ENCODE data around the gene ATP2B2. TPM values are rescaled to one million over a fixed set of nuclear protein-coding genes. Genes with fewer than 3 reads are reported as not detected.
"Not testable (repeated sequence)": the region's sequence is repeated elsewhere in the genome, so short reads cannot be mapped to it uniquely, and the experiment has no call there.

ATP2B2 gene
- total RNA-seq, 1 donor from 2014 or later: not detected

DNA sequence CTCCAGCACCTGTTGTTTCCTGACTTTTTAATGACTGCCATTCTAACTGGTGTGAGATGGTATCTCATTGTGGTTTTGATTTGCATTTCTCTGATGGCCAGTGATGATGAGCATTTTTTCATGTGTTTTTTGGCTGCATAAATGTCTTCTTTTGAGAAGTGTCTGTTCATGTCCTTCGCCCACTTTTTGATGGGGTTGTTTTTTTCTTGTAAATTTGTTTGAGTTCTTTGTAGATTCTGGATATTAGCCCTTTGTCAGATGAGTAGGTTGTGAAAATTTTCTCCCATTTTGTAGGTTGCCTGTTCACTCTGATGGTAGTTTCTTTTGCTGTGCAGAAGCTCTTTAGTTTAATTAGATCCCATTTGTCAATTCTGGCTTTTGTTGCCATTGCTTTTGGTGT, 207.3 kb downstream of the ATP2B2 start:
- intact Hi-C loops (cut with micrococcal nuclease): loop anchor here (5.0 kb wide), 1 partner anchor 36 kb away; no protein-coding TSS in a partner anchor
- H3K4me1 Mint-ChIP-seq (ENCODE audit: low read depth): peaks cover 12% of the 10 kb centered on the region
- H3K36me3 Mint-ChIP-seq (ENCODE audit: low read depth): peaks cover 43% of the 10 kb centered on the region
- H3K9me3 Mint-ChIP-seq; H3K27ac Mint-ChIP-seq; H3K4me3 Mint-ChIP-seq; DNase-seq (ENCODE audit: low spot score); H3K27me3 Mint-ChIP-seq (ENCODE audit: insufficient read depth): not testable (repeated sequence)

DNA sequence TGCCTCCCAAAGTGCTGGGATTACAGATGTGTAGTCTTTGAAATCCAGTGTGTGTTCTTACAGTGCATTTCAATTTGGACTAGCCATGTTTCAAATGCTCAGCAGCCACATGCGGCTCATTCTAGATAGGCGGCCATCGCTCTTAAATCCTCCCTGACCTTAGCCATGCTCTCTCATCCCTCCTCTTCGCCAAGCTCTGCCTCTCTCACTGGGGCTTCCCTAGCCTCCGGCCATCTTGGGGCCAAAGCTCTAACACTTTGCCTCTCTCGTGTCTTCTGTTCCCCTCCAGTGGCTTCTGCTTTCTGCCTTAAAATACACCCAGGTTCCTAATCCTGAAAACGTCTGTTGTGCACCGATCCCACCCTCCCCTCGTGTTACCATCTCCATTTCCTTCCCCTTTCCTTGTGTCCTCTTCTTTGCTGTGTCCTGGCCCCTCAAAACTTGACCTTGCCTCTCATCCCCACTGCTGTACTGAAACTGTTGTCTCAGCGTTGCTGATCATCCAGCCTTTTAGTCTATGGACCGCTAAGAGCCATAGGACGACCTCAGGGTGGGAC, 211.3 kb downstream of the ATP2B2 start:
- Mint-ChIP-seq H3K27me3 (ENCODE audit: insufficient read depth) (no peaks in the 10 kb centered on the region), H3K9me3 (no peaks in the 10 kb centered on the region), H3K4me1 (ENCODE audit: low read depth) (peaks cover 22% of the 10 kb centered on the region), H3K4me3 (no peak overlapping the region), H3K27ac (no peak overlapping the region), H3K36me3 (ENCODE audit: low read depth) (peaks cover 38% of the 10 kb centered on the region)
- intact Hi-C loops (cut with micrococcal nuclease): no loop called here
- DNase-seq (ENCODE audit: low spot score): no peak

GRCh38 chr3:10292505-10293419, 212.6 kb downstream of the ATP2B2 start, which contains the start of gene GHRL:
Gene GHRL, minus strand, starts transcription at chr3:10292947. Its CDS starts 2,767 bp downstream, at chr3:10290180.
- no peaks in the 10 kb centered on the region for H3K9me3 Mint-ChIP-seq
- H3K4me1 Mint-ChIP-seq (ENCODE audit: low read depth): peaks cover 19% of the 10 kb centered on the region
- no peaks in the 10 kb centered on the region for H3K27me3 Mint-ChIP-seq (ENCODE audit: insufficient read depth)
- intact Hi-C loops (cut with micrococcal nuclease): no loop called here
- H3K4me3 Mint-ChIP-seq: peak within 1 kb of the TSS; percentile 70
- DNase-seq (ENCODE audit: low spot score): peak; percentile 11
- peaks cover 43% of the 10 kb centered on the region for H3K36me3 Mint-ChIP-seq (ENCODE audit: low read depth)
- H3K27ac Mint-ChIP-seq: peak within 1 kb of the TSS; percentile 87

- no peak for DNase-seq (ENCODE audit: low spot score)
- H3K4me1 Mint-ChIP-seq (ENCODE audit: low read depth): peaks cover 25% of the 10 kb centered on the region
- peak overlapping the region; percentile 46 for H3K4me3 Mint-ChIP-seq
- no peaks in the 10 kb centered on the region for H3K9me3 Mint-ChIP-seq
- H3K27ac Mint-ChIP-seq: peak overlapping the region; percentile 87
- intact Hi-C loops (cut with micrococcal nuclease): no loop called here
- no peaks in the 10 kb centered on the region for H3K27me3 Mint-ChIP-seq (ENCODE audit: insufficient read depth)
- peaks cover 47% of the 10 kb centered on the region for H3K36me3 Mint-ChIP-seq (ENCODE audit: low read depth)
Observed at GRCh38 chr3:10291641-10292040, 213.7 kb downstream of the ATP2B2 start.

GRCh38 chr3:10290481-10291176, 214.8 kb downstream of the ATP2B2 start:
- intact Hi-C loops (cut with micrococcal nuclease): no loop called here
- Mint-ChIP-seq H3K27me3 (ENCODE audit: insufficient read depth) (no peaks in the 10 kb centered on the region), H3K4me3 (no peak overlapping the region), H3K27ac (no peak overlapping the region), H3K9me3 (no peaks in the 10 kb centered on the region), H3K4me1 (ENCODE audit: low read depth) (peaks cover 34% of the 10 kb centered on the region), H3K36me3 (ENCODE audit: low read depth) (peaks cover 52% of the 10 kb centered on the region)
- DNase-seq (ENCODE audit: low spot score): no peak

GRCh38 chr3:10289787-10290355, 215.5 kb downstream of the ATP2B2 start:
- DNase-seq (ENCODE audit: low spot score): no peak
- no peak overlapping the region for H3K27ac Mint-ChIP-seq
- H3K27me3 Mint-ChIP-seq (ENCODE audit: insufficient read depth): no peaks in the 10 kb centered on the region
- intact Hi-C loops (cut with micrococcal nuclease): no loop called here
- H3K4me1 Mint-ChIP-seq (ENCODE audit: low read depth): peaks cover 41% of the 10 kb centered on the region
- H3K4me3 Mint-ChIP-seq: no peak overlapping the region
- H3K9me3 Mint-ChIP-seq: no peaks in the 10 kb centered on the region
- peaks cover 51% of the 10 kb centered on the region for H3K36me3 Mint-ChIP-seq (ENCODE audit: low read depth)

GRCh38 chr3:10289077-10289476, 216.3 kb downstream of the ATP2B2 start:
- Mint-ChIP-seq H3K9me3 (no peaks in the 10 kb centered on the region), H3K4me1 (ENCODE audit: low read depth) (peaks cover 49% of the 10 kb centered on the region), H3K4me3 (no peak overlapping the region), H3K36me3 (ENCODE audit: low read depth) (peaks cover 50% of the 10 kb centered on the region), H3K27me3 (ENCODE audit: insufficient read depth) (no peaks in the 10 kb centered on the region), H3K27ac (no peak overlapping the region)
- no peak for DNase-seq (ENCODE audit: low spot score)
- intact Hi-C loops (cut with micrococcal nuclease): no loop called here

- peaks cover 54% of the 10 kb centered on the region for H3K4me1 Mint-ChIP-seq (ENCODE audit: low read depth)
- intact Hi-C loops (cut with micrococcal nuclease): no loop called here
- H3K9me3 Mint-ChIP-seq: no peaks in the 10 kb centered on the region
- no peak for DNase-seq (ENCODE audit: low spot score)
- no peaks in the 10 kb centered on the region for H3K27me3 Mint-ChIP-seq (ENCODE audit: insufficient read depth)
- H3K27ac Mint-ChIP-seq: no peak overlapping the region
- no peak overlapping the region for H3K4me3 Mint-ChIP-seq
- peaks cover 51% of the 10 kb centered on the region for H3K36me3 Mint-ChIP-seq (ENCODE audit: low read depth)
Observed at GRCh38 chr3:10288575-10288960, 216.8 kb downstream of the ATP2B2 start.

DNA sequence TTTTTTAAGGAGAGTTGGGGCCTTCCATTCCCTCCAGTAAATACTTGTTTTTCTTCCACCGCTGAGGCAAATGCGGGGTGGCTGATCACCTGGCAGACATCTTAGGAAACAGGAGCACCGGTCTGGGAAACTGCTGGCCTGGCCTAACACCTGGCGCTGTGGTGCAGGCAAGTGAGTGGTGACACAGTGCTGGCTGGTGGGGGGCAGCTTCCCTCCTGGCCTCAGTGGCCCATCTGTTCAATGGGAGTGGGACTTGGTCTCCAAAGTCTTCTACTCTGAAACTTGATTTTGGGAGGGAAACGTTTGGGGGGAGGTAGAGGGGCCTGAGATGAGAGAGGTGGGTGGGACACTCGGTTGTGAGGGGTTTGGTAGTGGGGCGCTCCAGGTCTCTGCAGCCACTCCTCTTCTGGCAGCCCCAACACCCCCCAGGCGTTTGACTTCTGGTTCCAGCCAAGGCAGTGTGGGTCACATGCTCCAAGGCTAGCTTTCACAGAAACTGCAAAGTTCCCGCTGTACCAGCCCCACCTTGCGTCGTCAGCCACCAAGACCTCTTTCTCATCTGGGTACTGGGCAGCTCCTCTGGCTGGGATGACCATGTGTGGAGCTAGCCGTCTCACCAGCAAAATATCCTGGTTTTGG, 217.3 kb downstream of the ATP2B2 start:
- DNase-seq (ENCODE audit: low spot score): no peak
- Mint-ChIP-seq H3K36me3 (ENCODE audit: low read depth) (peaks cover 54% of the 10 kb centered on the region), H3K27me3 (ENCODE audit: insufficient read depth) (no peaks in the 10 kb centered on the region), H3K4me3 (no peak overlapping the region), H3K9me3 (no peaks in the 10 kb centered on the region), H3K4me1 (ENCODE audit: low read depth) (peaks cover 59% of the 10 kb centered on the region), H3K27ac (no peak overlapping the region)
- intact Hi-C loops (cut with micrococcal nuclease): no loop called here

- Mint-ChIP-seq H3K4me3 (no peak overlapping the region), H3K27ac (peak overlapping the region; percentile 70), H3K9me3 (no peaks in the 10 kb centered on the region), H3K27me3 (ENCODE audit: insufficient read depth) (no peaks in the 10 kb centered on the region), H3K36me3 (ENCODE audit: low read depth) (peaks cover 55% of the 10 kb centered on the region), H3K4me1 (ENCODE audit: low read depth) (peaks cover 57% of the 10 kb centered on the region)
- DNase-seq (ENCODE audit: low spot score): no peak
- intact Hi-C loops (cut with micrococcal nuclease): no loop called here
Observed at GRCh38 chr3:10286596-10287295, 218.6 kb downstream of the ATP2B2 start.

DNA sequence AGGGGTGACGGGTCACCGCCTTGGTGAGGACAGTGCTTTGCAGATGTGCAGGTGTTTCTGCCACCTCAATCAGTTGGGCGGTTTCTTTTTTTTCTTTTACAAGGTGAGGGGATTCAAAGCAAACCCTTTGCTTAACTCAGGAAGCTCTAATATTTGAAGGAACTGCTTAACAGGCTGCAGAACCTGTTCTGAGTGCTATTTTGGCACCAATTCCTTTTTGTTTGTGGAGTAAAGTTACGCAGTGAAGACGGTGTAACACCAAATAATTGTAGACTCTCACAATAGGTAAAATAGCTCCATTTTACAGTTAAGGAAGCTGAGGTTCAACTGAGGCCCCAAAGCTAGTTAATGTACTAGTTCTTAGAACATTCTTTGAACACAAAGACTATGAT, 219.3 kb downstream of the ATP2B2 start:
- H3K36me3 Mint-ChIP-seq (ENCODE audit: low read depth): peaks cover 50% of the 10 kb centered on the region
- intact Hi-C loops (cut with micrococcal nuclease): no loop called here

More for the DNA sequence above, 219.3 kb downstream of the ATP2B2 start:
- Mint-ChIP-seq H3K27ac (peak overlapping the region; percentile 70), H3K4me1 (ENCODE audit: low read depth) (peaks cover 51% of the 10 kb centered on the region), H3K4me3 (peak overlapping the region; percentile 48), H3K9me3 (no peaks in the 10 kb centered on the region), H3K27me3 (ENCODE audit: insufficient read depth) (no peaks in the 10 kb centered on the region)
- no peak for DNase-seq (ENCODE audit: low spot score)

All from activated T-helper 1 cell treated with anti-CD3 and anti-CD28 coated beads, Interleukin-12 subunit alpha, Interleukin-12 subunit beta, Interleukin-2, Interleukin-4 antibody, amounts not matched to agents 30 ng/mL and 10 ng/mL and 1 ng/mL, durations not matched to agents 14 hours and 24 hours and 36 hours (primary cell).